NT2/D1 (cell line): ENCODE measurements around the gene TPO.
A peak's percentile ranks its signal among the peaks of the same experiment; 100 is the strongest.
"Not testable (repeated sequence)": the region's sequence is repeated elsewhere in the genome, so short reads cannot be mapped to it uniquely, and the experiment has no call there.

Experiments
- DNase-seq: peaks from one replicate; pipeline ENCODE4 v3.0.0-alpha.2; 2011; ENCODE audit warnings: low read depth, low spot score
- H3K27me3 ChIP-seq: 2 replicates; pipeline ENCODE4 v1.6.0; 2011; ENCODE audit warnings: mild to moderate bottlenecking; ENCODE audit not compliant: insufficient read length, insufficient read depth
- H3K36me3 ChIP-seq: 2 replicates; pipeline ENCODE4 v1.6.1; 2011; ENCODE audit warnings: mild to moderate bottlenecking, low read length, mixed read lengths; ENCODE audit not compliant: insufficient read depth, insufficient read length
- H3K4me1 ChIP-seq: 2 replicates; pipeline ENCODE4 v1.5.1; 2011; ENCODE audit not compliant: insufficient read depth, insufficient read length
- H3K4me3 ChIP-seq: 2 replicates; pipeline ENCODE4 v1.5.1; 2011; ENCODE audit warnings: low read depth; ENCODE audit not compliant: insufficient read length
- H3K9ac ChIP-seq: 2 replicates; pipeline ENCODE4 v1.6.0; 2011; ENCODE audit warnings: low read depth; ENCODE audit not compliant: insufficient read length
- H3K9me3 ChIP-seq: 2 replicates; pipeline ENCODE4 v1.5.1; 2011; ENCODE audit warnings: mild to moderate bottlenecking, low read length; ENCODE audit not compliant: insufficient read depth
- SUZ12 ChIP-seq: IDR thresholded peaks from 2 replicates; pipeline ENCODE4 v1.6.1; 2011; ENCODE audit not compliant: insufficient read length, insufficient read depth; ENCODE audit errors: extremely low read depth
- YY1 ChIP-seq: IDR thresholded peaks from 2 replicates; pipeline ENCODE4 v1.6.1; 2011; ENCODE audit not compliant: insufficient read length, insufficient read depth
- ZNF274 ChIP-seq: IDR thresholded peaks from 2 replicates; pipeline ENCODE4 v1.6.1; 2011; ENCODE audit warnings: mild to moderate bottlenecking, low read depth, low read length

The TPO gene

GRCh38 chr2:1374287-1374686, 39.0 kb upstream of the TPO start:
- no peaks in the 10 kb centered on the region for H3K27me3 ChIP-seq
- H3K4me3 ChIP-seq: no peak overlapping the region
- no peaks in the 10 kb centered on the region for H3K36me3 ChIP-seq
- H3K9ac ChIP-seq: no peak overlapping the region
- no peaks in the 10 kb centered on the region for H3K4me1 ChIP-seq
- H3K9me3 ChIP-seq: no peaks in the 10 kb centered on the region; the same call in 1 of the 2 replicates
- DNase-seq: no peak
- TF ChIP-seq SUZ12 (no peak), YY1 (no peak), ZNF274 (no peak)

- DNase-seq: no peak
- no peak overlapping the region for H3K4me3 ChIP-seq
Observed at GRCh38 chr2:1375794-1376193, 37.5 kb upstream of the TPO start.

GRCh38 chr2:1377473-1377872, 35.8 kb upstream of the TPO start:
- H3K27me3 ChIP-seq: no peaks in the 10 kb centered on the region
- H3K4me3 ChIP-seq: no peak overlapping the region
- TF ChIP-seq ZNF274 (no peak), SUZ12 (no peak), YY1 (no peak)
- no peak overlapping the region for H3K9ac ChIP-seq
- no peaks in the 10 kb centered on the region; the same call in 1 of the 2 replicates for H3K9me3 ChIP-seq
- DNase-seq: no peak
- no peaks in the 10 kb centered on the region for H3K4me1 ChIP-seq
- H3K36me3 ChIP-seq: no peaks in the 10 kb centered on the region

More at GRCh38 chr2:1375794-1376193, 37.5 kb upstream of the TPO start:
- no peaks in the 10 kb centered on the region for H3K4me1 ChIP-seq
- H3K36me3 ChIP-seq: no peaks in the 10 kb centered on the region
- H3K9ac ChIP-seq: no peak overlapping the region
- no peaks in the 10 kb centered on the region; the same call in 1 of the 2 replicates for H3K9me3 ChIP-seq
- TF ChIP-seq YY1: no peak
- no peak for TF ChIP-seq ZNF274
- no peak for TF ChIP-seq SUZ12
- H3K27me3 ChIP-seq: no peaks in the 10 kb centered on the region

GRCh38 chr2:1378456-1379150, 34.7 kb upstream of the TPO start:
- DNase-seq: no peak
- TF ChIP-seq SUZ12 (no peak), YY1 (no peak), ZNF274 (no peak)

GRCh38 chr2:1381644-1382043, 31.6 kb upstream of the TPO start:
- H3K9ac ChIP-seq: no peak overlapping the region
- H3K36me3 ChIP-seq: no peaks in the 10 kb centered on the region
- no peaks in the 10 kb centered on the region for H3K27me3 ChIP-seq
- no peaks in the 10 kb centered on the region for H3K4me1 ChIP-seq
- H3K9me3 ChIP-seq: no peaks in the 10 kb centered on the region; the same call in 1 of the 2 replicates
- no peak overlapping the region for H3K4me3 ChIP-seq
- TF ChIP-seq YY1 (no peak), ZNF274 (no peak), SUZ12 (no peak)
- no peak for DNase-seq

More at GRCh38 chr2:1378456-1379150, 34.7 kb upstream of the TPO start:
- Histone ChIP-seq H3K36me3 (no peaks in the 10 kb centered on the region), H3K9me3 (no peaks in the 10 kb centered on the region; the same call in 1 of the 2 replicates), H3K9ac (no peak overlapping the region), H3K4me1 (no peaks in the 10 kb centered on the region), H3K27me3 (no peaks in the 10 kb centered on the region), H3K4me3 (no peak overlapping the region)

GRCh38 chr2:1387954-1388725, 25.1 kb upstream of the TPO start:
- H3K36me3 ChIP-seq, H3K9me3 ChIP-seq, DNase-seq, H3K27me3 ChIP-seq, H3K9ac ChIP-seq, H3K4me1 ChIP-seq: not testable (repeated sequence)
- H3K4me3 ChIP-seq: peak overlapping the region; percentile 24

GRCh38 chr2:1390118-1390517, 23.1 kb upstream of the TPO start:
- H3K9me3 ChIP-seq, H3K36me3 ChIP-seq, H3K27me3 ChIP-seq, H3K4me3 ChIP-seq, H3K4me1 ChIP-seq, DNase-seq, H3K9ac ChIP-seq: not testable (repeated sequence)
